K562 (cell line): ENCODE measurements around the gene LRP1. TPM values are rescaled to one million over a fixed set of nuclear protein-coding genes. Genes with fewer than 3 reads are reported as not detected.
A peak's percentile ranks its signal among the peaks of the same experiment; 100 is the strongest.

Experiments
- RNF2 ChIP-seq: sonication (generic); IDR thresholded peaks from 2 replicates; pipeline ENCODE4 v1.6.1; 2016
- SAP30 ChIP-seq: fragments of 200-600 bp; sonication (generic); IDR thresholded peaks from 2 replicates; pipeline ENCODE4 v1.6.1; 2012; ENCODE audit warnings: borderline replicate concordance, low read depth, mild to moderate bottlenecking, moderate library complexity, low read length, control low read depth, inconsistent platforms; ENCODE audit not compliant: insufficient read depth, poor library complexity, severe bottlenecking
- STAT5A ChIP-seq: IDR thresholded peaks from 2 replicates; pipeline ENCODE4 v1.6.1; 2012; ENCODE audit warnings: low read length, inconsistent platforms, borderline replicate concordance
- TGIF2 ChIP-seq: sonication (generic); formaldehyde crosslinking; IDR thresholded peaks from 2 replicates; pipeline ENCODE4 v1.8.1; 2022; ENCODE audit warnings: mild to moderate bottlenecking, missing genetic modification reagents, moderate library complexity
- THRAP3 ChIP-seq: fragments of 450-650 bp; IDR thresholded peaks from 2 replicates; pipeline ENCODE4 v1.6.1; 2016; ENCODE audit warnings: mild to moderate bottlenecking, inconsistent platforms, borderline replicate concordance
- ZKSCAN3 ChIP-seq: fragments of 250-450 bp; sonication (Bioruptor Pico); IDR thresholded peaks from 2 replicates; pipeline ENCODE4 v1.4.0; 2020
- ZNF253 ChIP-seq: fragments of 250-450 bp; sonication (Bioruptor Pico); conservative IDR thresholded peaks from 2 replicates; pipeline ENCODE4 v1.6.1; 2021; ENCODE audit warnings: mild to moderate bottlenecking
- ZSCAN32 ChIP-seq: fragments of 450-650 bp; formaldehyde crosslinking; IDR thresholded peaks from 2 replicates; pipeline ENCODE4 v1.4.0; 2020; ENCODE audit warnings: mild to moderate bottlenecking, moderate library complexity
- polyA plus RNA-seq, 8 experiments: library from polyadenylated mRNA; depleted of rRNA in 4 of 8; stranded (reverse) in 5 of 8; unstranded in 3 of 8; fragments of >200 nt; fragmentation: Nextera tagmentation in 2 of 8; fragmentation: Illumina TruSeq in 1 of 8; extraction: Ambion mirVana in 2 of 8; extraction: Trizol in 1 of 8; gene quantifications; 2 replicates each; pipeline versions ENCODE4 v1.2.1 to v1.2.3, GENCODE V29; 2011 to 2014; ENCODE audit warnings: inconsistent platforms in 1 of 8, missing spikeins in 1 of 8
- total RNA-seq, 7 experiments: library from RNA; depleted of rRNA in 6 of 7; stranded (reverse); fragments of >200 nt in 6 of 7; fragmentation: Illumina TruSeq in 2 of 7; extraction: Trizol in 2 of 7; gene quantifications; 2 replicates each; pipeline versions ENCODE4 v1.2.1 to v1.2.3, GENCODE V29; 2011 to 2021; ENCODE audit warnings: low replicate concordance in 1 of 7
- TF ChIP-seq, protein P1 (sequence below): sonication (generic); formaldehyde crosslinking; IDR thresholded peaks from 2 replicates; pipeline ENCODE4 v1.8.1; 2022; ENCODE audit warnings: missing genetic modification reagents
- TF ChIP-seq, protein P2 (sequence below): sonication (generic); formaldehyde crosslinking; IDR thresholded peaks from 2 replicates; pipeline ENCODE4 v1.8.1; 2022; ENCODE audit warnings: missing genetic modification reagents
- TF ChIP-seq, protein P3 (sequence below): fragments of 450-650 bp; IDR thresholded peaks from 2 replicates; pipeline ENCODE4 v1.7.1; 2018; ENCODE audit warnings: mild to moderate bottlenecking, low read depth; ENCODE audit not compliant: partially characterized antibody

Gene LRP1
- total and polyA plus RNA-seq, 9 of the 15 experiments (the other 6 are each of a cell fraction or from before 2014, with no cell fraction given): 0.04 to 0.64 (median 0.19) TPM; not detected in 2

DNA sequence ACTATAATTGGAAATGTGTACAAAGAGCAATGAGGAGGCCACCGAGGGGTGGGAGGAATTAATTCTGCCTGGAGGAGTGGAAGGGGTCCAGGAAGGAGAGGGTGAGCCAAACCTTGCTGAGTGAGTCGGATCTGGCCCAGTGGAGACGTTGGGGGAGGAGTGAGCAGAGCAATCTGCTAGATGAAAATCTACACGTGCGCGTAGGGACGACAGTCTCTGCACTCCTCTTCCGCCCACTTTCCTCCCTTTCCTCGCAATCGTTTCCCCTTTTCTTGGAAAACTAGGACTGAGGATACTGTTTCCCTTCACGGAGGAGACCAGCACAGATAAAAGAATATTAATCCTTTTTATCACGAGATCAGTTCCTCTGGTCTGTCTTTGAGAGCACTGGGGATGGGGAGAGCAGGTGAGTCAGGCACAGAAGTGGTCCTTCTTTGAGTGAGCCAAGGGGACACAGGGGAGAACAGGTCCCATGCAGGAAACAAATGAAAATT, 42.2 kb upstream of the LRP1 start (continued):
- TF ChIP-seq, protein P1, sequence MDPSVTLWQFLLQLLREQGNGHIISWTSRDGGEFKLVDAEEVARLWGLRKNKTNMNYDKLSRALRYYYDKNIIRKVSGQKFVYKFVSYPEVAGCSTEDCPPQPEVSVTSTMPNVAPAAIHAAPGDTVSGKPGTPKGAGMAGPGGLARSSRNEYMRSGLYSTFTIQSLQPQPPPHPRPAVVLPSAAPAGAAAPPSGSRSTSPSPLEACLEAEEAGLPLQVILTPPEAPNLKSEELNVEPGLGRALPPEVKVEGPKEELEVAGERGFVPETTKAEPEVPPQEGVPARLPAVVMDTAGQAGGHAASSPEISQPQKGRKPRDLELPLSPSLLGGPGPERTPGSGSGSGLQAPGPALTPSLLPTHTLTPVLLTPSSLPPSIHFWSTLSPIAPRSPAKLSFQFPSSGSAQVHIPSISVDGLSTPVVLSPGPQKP (CRISPR knock-in tag): no peak
- TF ChIP-seq TGIF2 (CRISPR knock-in tag) (no peak), THRAP3 (no peak), ZSCAN32 (CRISPR knock-in tag) (no peak), SAP30 (no peak), ZNF253 (CRISPR knock-in tag) (no peak), STAT5A (no peak), ZKSCAN3 (no peak), RNF2 (no peak; the same call in none of the 2 replicates)
- TF ChIP-seq, protein P2, sequence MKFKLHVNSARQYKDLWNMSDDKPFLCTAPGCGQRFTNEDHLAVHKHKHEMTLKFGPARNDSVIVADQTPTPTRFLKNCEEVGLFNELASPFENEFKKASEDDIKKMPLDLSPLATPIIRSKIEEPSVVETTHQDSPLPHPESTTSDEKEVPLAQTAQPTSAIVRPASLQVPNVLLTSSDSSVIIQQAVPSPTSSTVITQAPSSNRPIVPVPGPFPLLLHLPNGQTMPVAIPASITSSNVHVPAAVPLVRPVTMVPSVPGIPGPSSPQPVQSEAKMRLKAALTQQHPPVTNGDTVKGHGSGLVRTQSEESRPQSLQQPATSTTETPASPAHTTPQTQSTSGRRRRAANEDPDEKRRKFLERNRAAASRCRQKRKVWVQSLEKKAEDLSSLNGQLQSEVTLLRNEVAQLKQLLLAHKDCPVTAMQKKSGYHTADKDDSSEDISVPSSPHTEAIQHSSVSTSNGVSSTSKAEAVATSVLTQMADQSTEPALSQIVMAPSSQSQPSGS (CRISPR knock-in tag): no peak
- TF ChIP-seq, protein P3, sequence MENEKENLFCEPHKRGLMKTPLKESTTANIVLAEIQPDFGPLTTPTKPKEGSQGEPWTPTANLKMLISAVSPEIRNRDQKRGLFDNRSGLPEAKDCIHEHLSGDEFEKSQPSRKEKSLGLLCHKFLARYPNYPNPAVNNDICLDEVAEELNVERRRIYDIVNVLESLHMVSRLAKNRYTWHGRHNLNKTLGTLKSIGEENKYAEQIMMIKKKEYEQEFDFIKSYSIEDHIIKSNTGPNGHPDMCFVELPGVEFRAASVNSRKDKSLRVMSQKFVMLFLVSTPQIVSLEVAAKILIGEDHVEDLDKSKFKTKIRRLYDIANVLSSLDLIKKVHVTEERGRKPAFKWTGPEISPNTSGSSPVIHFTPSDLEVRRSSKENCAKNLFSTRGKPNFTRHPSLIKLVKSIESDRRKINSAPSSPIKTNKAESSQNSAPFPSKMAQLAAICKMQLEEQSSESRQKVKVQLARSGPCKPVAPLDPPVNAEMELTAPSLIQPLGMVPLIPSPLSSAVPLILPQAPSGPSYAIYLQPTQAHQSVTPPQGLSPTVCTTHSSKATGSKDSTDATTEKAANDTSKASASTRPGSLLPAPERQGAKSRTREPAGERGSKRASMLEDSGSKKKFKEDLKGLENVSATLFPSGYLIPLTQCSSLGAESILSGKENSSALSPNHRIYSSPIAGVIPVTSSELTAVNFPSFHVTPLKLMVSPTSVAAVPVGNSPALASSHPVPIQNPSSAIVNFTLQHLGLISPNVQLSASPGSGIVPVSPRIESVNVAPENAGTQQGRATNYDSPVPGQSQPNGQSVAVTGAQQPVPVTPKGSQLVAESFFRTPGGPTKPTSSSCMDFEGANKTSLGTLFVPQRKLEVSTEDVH: peak; percentile 51
